ENCODE results near the gene LRRIQ4. TPM values are rescaled to one million over a fixed set of nuclear protein-coding genes. Genes with fewer than 3 reads are reported as not detected.

The LRRIQ4 gene
- total RNA-seq, 1 donor from 2014 or later = not detected

GRCh38 chr3:169771497-169772304 lies 41.0 kb upstream of the LRRIQ4 start:
- Histone ChIP-seq H3K27ac (peak overlapping the region; percentile 96 to 97), H3K27me3 (no peaks in the 10 kb centered on the region), H3K9me3 (no peaks in the 10 kb centered on the region), H3K4me1 (peaks cover 7 to 14% of the 10 kb centered on the region in 2 donors), H3K36me3 (peaks cover 4 to 15% of the 10 kb centered on the region in 2 donors), H3K4me3 (peak overlapping the region; percentile 75 to 78)
- DNase-seq (ENCODE audit: low spot score in 2 of 2) = no peak
- TF ChIP-seq, protein P1, sequence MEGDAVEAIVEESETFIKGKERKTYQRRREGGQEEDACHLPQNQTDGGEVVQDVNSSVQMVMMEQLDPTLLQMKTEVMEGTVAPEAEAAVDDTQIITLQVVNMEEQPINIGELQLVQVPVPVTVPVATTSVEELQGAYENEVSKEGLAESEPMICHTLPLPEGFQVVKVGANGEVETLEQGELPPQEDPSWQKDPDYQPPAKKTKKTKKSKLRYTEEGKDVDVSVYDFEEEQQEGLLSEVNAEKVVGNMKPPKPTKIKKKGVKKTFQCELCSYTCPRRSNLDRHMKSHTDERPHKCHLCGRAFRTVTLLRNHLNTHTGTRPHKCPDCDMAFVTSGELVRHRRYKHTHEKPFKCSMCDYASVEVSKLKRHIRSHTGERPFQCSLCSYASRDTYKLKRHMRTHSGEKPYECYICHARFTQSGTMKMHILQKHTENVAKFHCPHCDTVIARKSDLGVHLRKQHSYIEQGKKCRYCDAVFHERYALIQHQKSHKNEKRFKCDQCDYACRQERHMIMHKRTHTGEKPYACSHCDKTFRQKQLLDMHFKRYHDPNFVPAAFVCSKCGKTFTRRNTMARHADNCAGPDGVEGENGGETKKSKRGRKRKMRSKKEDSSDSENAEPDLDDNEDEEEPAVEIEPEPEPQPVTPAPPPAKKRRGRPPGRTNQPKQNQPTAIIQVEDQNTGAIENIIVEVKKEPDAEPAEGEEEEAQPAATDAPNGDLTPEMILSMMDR (IDR thresholded peaks at IDR 0.05) = no peak
- intact Hi-C loops (cut with DNase I) = loop anchor here (2.0 to 5.0 kb wide), 4 partner anchors 196 to 625 kb away; partner anchors contain the start of genes PHC3, SEC62 and SKIL

- intact Hi-C loops (cut with DNase I) = loop anchor here (2.0 to 5.0 kb wide), 4 partner anchors 195 to 626 kb away; partner anchors contain the start of genes PHC3, SEC62 and SKIL
- H3K36me3 ChIP-seq = peaks cover 7 to 21% of the 10 kb centered on the region in 2 donors
- H3K4me1 ChIP-seq = peaks cover 7 to 14% of the 10 kb centered on the region in 2 donors
- H3K4me3 ChIP-seq = peak overlapping the region; percentile 75 to 78
- TF ChIP-seq, protein P1 (IDR thresholded peaks at IDR 0.05) = no peak
- peak overlapping the region; percentile 96 to 97 for H3K27ac ChIP-seq
- no peaks in the 10 kb centered on the region for H3K9me3 ChIP-seq
- H3K27me3 ChIP-seq = no peaks in the 10 kb centered on the region
- DNase-seq (ENCODE audit: low spot score in 2 of 2) = peak; percentile 39 to 86
Observed at GRCh38 chr3:169772305-169772896, 40.3 kb upstream of the LRRIQ4 start.

- Histone ChIP-seq H3K27me3 (no peaks in the 10 kb centered on the region), H3K4me1 (peaks cover 7 to 14% of the 10 kb centered on the region in 2 donors), H3K27ac (peak within 1 kb of the TSS; percentile 96 to 97), H3K36me3 (peaks cover 11 to 25% of the 10 kb centered on the region in 2 donors), H3K9me3 (no peaks in the 10 kb centered on the region), H3K4me3 (peak within 1 kb of the TSS; percentile 75 to 78)
- TF ChIP-seq, protein P1 (IDR thresholded peaks at IDR 0.05) = peak in 1 of 3 experiments; percentile 11
- peak; percentile 74 to 96 for DNase-seq (ENCODE audit: low spot score in 2 of 2)
- intact Hi-C loops (cut with DNase I) = loop anchor here (2.0 to 5.0 kb wide), 4 partner anchors 194 to 626 kb away; partner anchors contain the start of genes PHC3, SEC62 and SKIL
Observed at GRCh38 chr3:169772897-169773816, 39.5 kb upstream of the LRRIQ4 start, which contains the start of gene MYNN. MYNN (plus strand) TSS chr3:169773396; CDS start chr3:169774296, 900 bp downstream.

DNA sequence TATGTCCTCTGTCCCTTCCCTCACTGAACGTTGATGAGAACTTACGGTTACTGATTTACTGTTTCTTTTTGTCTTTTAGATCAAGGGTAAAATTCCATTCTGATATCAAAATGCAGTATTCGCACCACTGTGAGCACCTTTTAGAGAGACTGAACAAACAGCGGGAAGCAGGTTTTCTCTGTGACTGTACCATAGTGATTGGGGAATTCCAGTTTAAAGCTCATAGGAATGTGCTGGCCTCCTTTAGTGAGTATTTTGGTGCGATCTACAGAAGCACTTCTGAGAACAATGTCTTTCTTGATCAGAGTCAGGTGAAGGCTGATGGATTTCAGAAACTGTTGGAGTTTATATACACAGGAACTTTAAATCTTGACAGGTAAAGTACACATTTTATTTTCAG lies 38.5 kb upstream of the LRRIQ4 start:
- intact Hi-C loops (cut with DNase I) = loop anchor here (5.0 kb wide), 2 partner anchors 193 to 408 kb away; partner anchors contain the start of genes PHC3 and SEC62
- H3K27ac ChIP-seq = peak overlapping the region; percentile 96 to 97

More for the DNA sequence above, 38.5 kb upstream of the LRRIQ4 start:
- Histone ChIP-seq H3K9me3 (no peaks in the 10 kb centered on the region), H3K4me3 (peak overlapping the region; percentile 75 to 78), H3K27me3 (no peaks in the 10 kb centered on the region), H3K4me1 (peaks cover 7 to 14% of the 10 kb centered on the region in 2 donors), H3K36me3 (peaks cover 20 to 32% of the 10 kb centered on the region in 2 donors)
- TF ChIP-seq, protein P1 (IDR thresholded peaks at IDR 0.05) = no peak
- no peak for DNase-seq (ENCODE audit: low spot score in 2 of 2)

Measured in ascending aorta (tissue), 2 donors.